Iris pigment epithelial cell (primary cell): ENCODE data around the gene SF3B3.
"Not testable (repeated sequence)": the region's sequence is repeated elsewhere in the genome, so short reads cannot be mapped to it uniquely, and the experiment has no call there.

ENCODE experiments used
- DNase-seq: peaks from one replicate; pipeline ENCODE4 v3.0.0-alpha.2; 2011; ENCODE audit warnings: low read depth

Gene SF3B3

GRCh38 chr16:70568601-70569237 is 45.1 kb downstream of the SF3B3 start:
- peak; percentile 32 for DNase-seq

- no peak for DNase-seq
These were observed 46.1 kb downstream of the SF3B3 start for GRCh38 chr16:70569752-70570151.

GRCh38 chr16:70570967-70571570 is 47.5 kb downstream of the SF3B3 start:
- no peak for DNase-seq

- no peak for DNase-seq
These were observed 48.0 kb downstream of the SF3B3 start for GRCh38 chr16:70571623-70572022.

- DNase-seq = peak; percentile 30
These were observed 48.7 kb downstream of the SF3B3 start for GRCh38 chr16:70572050-70572925.

- DNase-seq = no peak
These were observed 49.3 kb downstream of the SF3B3 start for GRCh38 chr16:70572926-70573270.

GRCh38 chr16:70573451-70574121 is 50.0 kb downstream of the SF3B3 start:
- DNase-seq = peak; percentile 87

- DNase-seq = no peak
These were observed 51.1 kb downstream of the SF3B3 start for GRCh38 chr16:70574595-70575271.

GRCh38 chr16:70575376-70575775 is 51.8 kb downstream of the SF3B3 start:
- no peak for DNase-seq

GRCh38 chr16:70576431-70577255 is 53.0 kb downstream of the SF3B3 start:
- peak; percentile 84 for DNase-seq

- DNase-seq = peak; percentile 46
These were observed 53.7 kb downstream of the SF3B3 start for GRCh38 chr16:70577256-70577698.

- no peak for DNase-seq
These were observed 54.4 kb downstream of the SF3B3 start for GRCh38 chr16:70578035-70578434.

- DNase-seq = no peak
These were observed 55.6 kb downstream of the SF3B3 start for GRCh38 chr16:70579248-70579647.

GRCh38 chr16:70579648-70580630 is 56.3 kb downstream of the SF3B3 start:
- no peak for DNase-seq

- no peak for DNase-seq
These were observed 58.8 kb downstream of the SF3B3 start for GRCh38 chr16:70582280-70582978.

- DNase-seq = no peak
These were observed 63.1 kb downstream of the SF3B3 start for GRCh38 chr16:70586731-70587130.

GRCh38 chr16:70588565-70588964 is 64.9 kb downstream of the SF3B3 start:
- DNase-seq = peak; percentile 72

- not testable (repeated sequence) for DNase-seq
These were observed 65.8 kb downstream of the SF3B3 start for GRCh38 chr16:70589416-70589815.

GRCh38 chr16:70589998-70590471 is 66.4 kb downstream of the SF3B3 start:
- DNase-seq = peak; percentile 65
